ENCODE results near the gene KHDRBS1. TPM values are rescaled to one million over a fixed set of nuclear protein-coding genes. Genes with fewer than 3 reads are reported as not detected.
"Not testable (repeated sequence)": the region's sequence is repeated elsewhere in the genome, so short reads cannot be mapped to it uniquely, and the experiment has no call there.

KHDRBS1 gene
- total RNA-seq, 1 donor = 54.7 TPM

DNA sequence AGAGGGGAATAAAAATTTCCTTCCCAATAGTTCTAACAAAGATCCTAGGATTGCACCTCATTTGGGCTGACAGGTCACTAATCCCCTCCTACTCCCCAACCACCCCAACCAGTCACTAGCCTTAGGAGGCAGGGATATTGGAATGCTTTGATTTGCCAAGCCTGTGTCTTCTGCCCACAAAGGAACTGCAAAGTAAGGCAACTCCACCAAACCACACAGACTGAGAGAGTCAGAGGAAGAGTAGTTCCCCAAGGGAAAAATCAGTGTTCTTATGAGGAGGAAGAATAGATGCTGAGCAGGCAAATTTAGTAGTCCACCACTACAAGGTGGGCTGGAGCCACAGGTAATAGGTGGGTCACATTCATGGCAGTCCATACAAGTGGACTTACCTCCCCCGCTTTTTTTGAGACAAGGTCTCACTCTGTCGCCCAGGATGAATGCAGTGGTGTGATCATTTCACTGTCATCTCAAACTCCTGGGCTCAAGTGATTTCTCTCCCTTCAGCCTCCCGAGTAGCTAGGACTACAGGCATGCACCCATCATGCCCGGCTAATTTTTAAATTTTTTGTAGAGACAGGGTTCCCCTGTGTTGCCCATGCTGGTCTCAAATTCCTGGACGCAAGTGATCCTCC is 55.4 kb downstream of the KHDRBS1 start:
- no peaks in the 10 kb centered on the region for H3K27me3 ChIP-seq (ENCODE audit: insufficient read depth, low read length)
- H3K9me3 ChIP-seq (ENCODE audit: low read depth, low read length) = no peaks in the 10 kb centered on the region
- peaks cover 57% of the 10 kb centered on the region for H3K4me1 ChIP-seq (ENCODE audit: insufficient read depth, low read length)
- H3K4me3 ChIP-seq (ENCODE audit: low read length) = no peak overlapping the region

DNA sequence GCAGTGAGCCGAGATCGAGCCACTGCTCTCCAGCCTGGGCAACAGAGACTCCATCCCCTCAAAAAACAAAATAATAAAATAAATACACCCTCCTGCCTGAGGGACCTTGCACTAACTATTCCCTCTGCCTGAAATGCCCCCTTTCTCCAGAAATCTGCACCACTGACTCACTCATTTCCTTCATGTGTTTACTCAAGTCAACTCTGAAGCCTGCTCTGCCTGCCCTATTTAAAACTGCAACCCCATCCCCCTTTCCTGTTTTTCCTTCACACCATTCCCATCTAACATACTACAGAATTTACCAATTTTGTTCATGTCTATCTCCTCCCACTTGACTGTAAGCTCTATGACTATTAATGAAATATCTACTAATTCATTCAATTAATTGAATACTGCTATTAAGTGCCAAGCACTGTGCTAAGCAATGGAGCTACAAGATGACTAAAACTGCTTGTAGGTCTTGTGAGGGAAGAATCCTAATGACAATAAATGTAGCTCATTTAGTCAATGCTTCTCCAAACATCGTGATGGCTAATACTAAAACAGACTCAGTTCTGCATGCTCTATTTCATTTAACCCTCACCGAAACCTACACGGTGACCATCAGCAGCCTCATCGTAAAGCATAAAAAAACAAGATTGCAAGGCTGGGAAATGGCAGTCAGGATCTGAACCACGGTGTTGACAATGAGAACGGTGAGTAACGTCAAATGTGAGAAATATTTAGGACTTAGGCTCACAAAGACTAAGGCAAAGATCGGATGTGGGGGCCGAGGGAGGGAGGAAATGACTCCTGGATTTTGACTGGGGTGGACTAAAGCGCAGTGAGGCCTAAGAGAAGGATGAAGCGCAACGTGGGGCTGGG is 58.3 kb downstream of the KHDRBS1 start:
- peak overlapping the region; percentile 75 for H3K4me3 ChIP-seq (ENCODE audit: low read length)
- H3K9me3 ChIP-seq (ENCODE audit: low read depth, low read length) = no peaks in the 10 kb centered on the region
- peaks cover 40% of the 10 kb centered on the region for H3K4me1 ChIP-seq (ENCODE audit: insufficient read depth, low read length)
- no peaks in the 10 kb centered on the region for H3K27me3 ChIP-seq (ENCODE audit: insufficient read depth, low read length)

DNA sequence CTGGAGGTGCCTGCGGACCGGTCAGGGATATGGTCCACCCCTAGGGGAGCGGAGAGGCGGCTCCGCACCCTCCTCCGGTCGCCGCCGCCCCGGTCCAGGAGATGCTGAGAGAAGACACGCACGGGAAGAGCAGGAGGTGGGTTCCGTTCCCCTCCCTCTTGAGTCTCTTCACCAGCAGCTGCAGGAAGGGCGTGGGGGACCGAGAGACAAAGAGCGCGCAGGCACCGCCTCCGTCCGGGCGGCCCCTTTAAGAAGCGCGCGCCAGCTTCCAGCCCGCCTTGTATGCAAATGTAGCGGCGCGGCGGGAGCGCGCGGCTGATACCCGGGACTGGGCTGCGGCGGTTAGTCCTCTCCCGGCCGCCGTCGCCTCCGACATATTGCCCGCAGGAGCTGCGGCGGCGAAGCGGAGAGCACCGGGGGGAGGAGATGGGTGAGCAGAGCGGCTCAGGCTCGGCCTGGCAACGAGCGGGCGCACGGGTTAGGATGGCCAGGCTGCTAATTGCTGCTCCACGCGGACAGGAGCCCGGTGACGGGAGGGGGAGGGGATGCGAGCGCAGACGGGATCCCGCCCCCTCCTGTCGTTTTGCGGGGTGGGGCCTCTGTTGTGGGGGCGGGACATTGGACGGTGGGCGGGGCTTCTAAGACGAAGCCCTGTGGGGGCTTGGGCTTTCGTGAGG is 59.1 kb downstream of the KHDRBS1 start, which contains the start of gene TMEM39B:
Gene TMEM39B, plus strand, starts transcription at position 318 of the 677 bp plus-strand sequence. Its CDS starts 109 bp downstream, at position 427.
- peaks cover 34% of the 10 kb centered on the region for H3K4me1 ChIP-seq (ENCODE audit: insufficient read depth, low read length)
- H3K27me3 ChIP-seq (ENCODE audit: insufficient read depth, low read length) = no peaks in the 10 kb centered on the region
- peak within 1 kb of the TSS; percentile 75 for H3K4me3 ChIP-seq (ENCODE audit: low read length)
- no peaks in the 10 kb centered on the region for H3K9me3 ChIP-seq (ENCODE audit: low read depth, low read length)

DNA sequence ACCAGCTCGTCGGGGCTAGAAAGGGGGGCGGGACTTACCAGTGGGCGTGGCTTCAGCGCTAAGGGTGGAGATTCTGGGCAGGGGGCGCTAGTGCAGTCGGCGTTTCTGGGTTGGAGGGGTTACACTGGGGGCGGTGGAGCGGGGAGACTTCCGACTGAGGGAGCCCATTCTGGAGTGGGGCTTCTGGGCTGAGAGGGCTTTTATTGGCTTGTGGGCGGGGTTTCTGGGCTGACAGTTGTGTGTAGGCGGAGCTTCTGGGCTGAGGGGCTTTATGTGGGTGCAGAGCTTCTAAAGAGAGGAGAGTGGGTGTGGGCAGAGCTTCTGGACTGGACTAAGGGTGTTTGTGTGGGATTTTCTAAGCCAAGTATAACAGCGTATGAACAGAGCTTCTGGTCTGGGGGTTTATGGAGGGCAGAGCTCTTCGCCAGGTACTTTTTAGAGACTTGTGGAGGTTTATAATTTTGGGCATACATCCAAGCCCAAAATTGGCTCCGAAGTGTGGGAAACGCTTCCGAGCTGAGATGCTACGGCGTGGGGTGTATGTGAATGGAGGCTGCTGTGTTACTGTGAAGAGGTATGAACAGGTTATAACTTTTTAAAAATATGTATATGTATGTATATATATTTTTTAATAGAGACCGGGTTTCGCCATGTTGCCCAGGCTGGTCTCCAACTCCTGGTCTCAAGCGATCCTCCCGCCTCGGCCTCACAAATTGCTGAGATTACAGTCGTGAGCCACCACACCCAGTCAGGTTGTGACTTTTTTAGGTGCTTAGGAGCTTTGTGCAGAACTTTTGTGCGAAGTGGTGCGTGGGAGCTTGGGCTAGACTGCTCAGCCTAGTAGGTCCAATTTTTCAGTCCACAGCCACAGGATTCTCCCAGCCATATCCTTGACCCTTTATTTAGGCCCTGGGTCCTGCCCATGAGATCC is 59.9 kb downstream of the KHDRBS1 start:
- H3K4me3 ChIP-seq (ENCODE audit: low read length) = peak overlapping the region; percentile 75
- H3K4me1 ChIP-seq (ENCODE audit: insufficient read depth, low read length) = peaks cover 32% of the 10 kb centered on the region
- no peaks in the 10 kb centered on the region for H3K27me3 ChIP-seq (ENCODE audit: insufficient read depth, low read length)

DNA sequence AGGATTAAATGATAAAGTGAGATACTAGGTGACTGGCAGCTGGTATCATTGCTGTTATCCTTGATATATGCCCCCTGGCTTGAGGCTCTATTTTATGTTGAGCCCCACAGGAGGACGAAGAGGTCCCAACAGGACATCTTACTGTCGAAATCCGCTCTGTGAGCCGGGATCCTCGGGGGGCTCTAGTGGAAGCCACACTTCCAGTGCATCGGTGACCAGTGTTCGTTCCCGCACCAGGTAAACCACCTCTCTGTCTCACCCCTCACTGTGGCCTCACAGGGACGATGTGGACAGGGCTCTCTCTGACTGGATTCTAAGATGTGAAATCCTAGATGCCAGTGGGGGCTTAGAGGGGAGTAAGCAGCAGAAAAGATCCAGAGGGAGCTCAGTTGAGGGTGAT is 61.2 kb downstream of the KHDRBS1 start:
- H3K27me3 ChIP-seq (ENCODE audit: insufficient read depth, low read length) = no peaks in the 10 kb centered on the region
- no peaks in the 10 kb centered on the region for H3K9me3 ChIP-seq (ENCODE audit: low read depth, low read length)

More for the DNA sequence above, 59.9 kb downstream of the KHDRBS1 start:
- H3K9me3 ChIP-seq (ENCODE audit: low read depth, low read length) = no peaks in the 10 kb centered on the region

DNA sequence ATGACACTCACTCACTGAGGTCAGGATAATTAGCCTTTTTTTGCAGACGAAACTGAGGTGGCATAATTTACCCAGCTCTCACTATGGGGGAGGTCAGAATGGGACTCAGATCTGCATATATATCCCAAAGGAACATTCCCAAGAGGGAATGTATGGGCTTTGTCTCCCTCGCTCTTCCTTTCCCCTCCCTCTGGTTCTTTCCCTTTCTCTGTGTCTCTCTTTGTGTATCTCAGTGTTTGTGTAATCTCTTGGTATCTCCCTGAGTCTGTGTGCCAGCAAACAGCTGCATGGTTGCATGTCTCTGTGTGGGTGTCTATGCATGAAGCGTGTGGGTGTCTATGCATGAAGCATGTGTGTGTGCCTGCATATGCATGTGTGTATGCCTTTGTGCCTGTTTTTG is 63.8 kb downstream of the KHDRBS1 start:
- Histone ChIP-seq H3K27me3 (ENCODE audit: insufficient read depth, low read length) (no peaks in the 10 kb centered on the region), H3K4me3 (ENCODE audit: low read length) (no peak overlapping the region), H3K9me3 (ENCODE audit: low read depth, low read length) (no peaks in the 10 kb centered on the region), H3K4me1 (ENCODE audit: insufficient read depth, low read length) (peaks cover 12% of the 10 kb centered on the region)

More for the DNA sequence above, 61.2 kb downstream of the KHDRBS1 start:
- Histone ChIP-seq H3K4me3 (ENCODE audit: low read length) (no peak overlapping the region), H3K4me1 (ENCODE audit: insufficient read depth, low read length) (peaks cover 23% of the 10 kb centered on the region)

DNA sequence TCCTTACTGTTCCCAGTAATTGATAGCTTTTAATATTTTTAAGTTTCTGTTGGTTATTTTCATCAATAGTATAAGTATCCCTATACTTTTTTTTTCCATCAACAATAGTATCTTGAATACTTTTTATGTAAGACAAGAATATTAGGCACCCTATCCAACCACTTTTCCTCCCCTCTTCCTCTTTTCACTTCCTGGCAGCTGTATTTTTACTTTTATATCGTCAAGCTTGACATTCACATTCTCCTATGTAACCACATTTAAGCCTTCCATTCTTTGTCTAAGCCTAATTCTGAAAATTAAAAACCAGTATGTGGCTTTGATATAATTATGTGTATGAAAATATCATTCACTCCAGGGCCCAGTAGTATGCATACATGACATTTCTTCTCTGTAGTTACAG is 68.4 kb downstream of the KHDRBS1 start:
- Histone ChIP-seq H3K27me3 (ENCODE audit: insufficient read depth, low read length) (no peaks in the 10 kb centered on the region), H3K4me3 (ENCODE audit: low read length) (no peak overlapping the region), H3K9me3 (ENCODE audit: low read depth, low read length) (no peaks in the 10 kb centered on the region), H3K4me1 (ENCODE audit: insufficient read depth, low read length) (no peaks in the 10 kb centered on the region)

DNA sequence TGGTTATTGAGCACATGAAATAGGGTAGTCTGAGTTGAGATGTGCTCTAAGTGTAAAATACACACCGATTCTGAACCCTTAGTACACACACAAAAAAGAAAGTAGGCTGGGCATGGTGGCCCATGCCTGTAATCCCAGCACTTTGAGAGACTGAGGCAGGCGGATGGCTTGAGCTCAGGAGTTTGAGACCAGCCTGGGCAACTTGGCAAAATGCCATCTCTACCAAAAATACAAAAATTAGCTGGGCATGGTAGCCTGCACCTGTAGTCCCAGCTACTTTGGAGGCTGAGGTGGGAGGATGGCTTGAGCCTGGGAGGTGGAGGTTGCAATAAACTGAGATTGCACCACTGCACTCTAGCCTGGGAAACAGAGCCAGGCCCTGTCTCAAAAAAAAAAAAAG is 72.7 kb downstream of the KHDRBS1 start:
- H3K9me3 ChIP-seq (ENCODE audit: low read depth, low read length); H3K4me3 ChIP-seq (ENCODE audit: low read length); H3K4me1 ChIP-seq (ENCODE audit: insufficient read depth, low read length); H3K27me3 ChIP-seq (ENCODE audit: insufficient read depth, low read length): not testable (repeated sequence)

DNA sequence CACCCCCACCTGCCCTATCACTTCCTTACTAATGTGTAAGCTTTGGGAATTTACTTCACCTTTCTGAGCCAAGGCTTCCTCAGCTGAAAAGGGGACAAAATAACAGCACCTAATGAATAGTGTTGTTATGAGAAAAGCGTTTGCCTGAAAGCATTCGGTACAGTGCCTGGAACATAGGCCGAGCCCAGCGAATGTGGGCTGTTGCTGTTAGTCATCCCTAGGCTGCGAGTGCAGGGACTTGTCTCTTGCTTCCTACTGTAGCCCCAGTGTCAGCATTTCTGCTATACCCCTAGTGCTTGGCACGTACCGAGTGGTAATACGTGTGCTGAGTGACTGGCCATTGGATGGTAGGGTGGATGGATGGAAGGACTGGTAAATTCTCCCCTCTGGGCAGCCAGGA is 77.5 kb downstream of the KHDRBS1 start:
- no peaks in the 10 kb centered on the region for H3K27me3 ChIP-seq (ENCODE audit: insufficient read depth, low read length)
- H3K4me3 ChIP-seq (ENCODE audit: low read length) = no peak overlapping the region
- H3K4me1 ChIP-seq (ENCODE audit: insufficient read depth, low read length) = no peaks in the 10 kb centered on the region
- H3K9me3 ChIP-seq (ENCODE audit: low read depth, low read length) = no peaks in the 10 kb centered on the region

DNA sequence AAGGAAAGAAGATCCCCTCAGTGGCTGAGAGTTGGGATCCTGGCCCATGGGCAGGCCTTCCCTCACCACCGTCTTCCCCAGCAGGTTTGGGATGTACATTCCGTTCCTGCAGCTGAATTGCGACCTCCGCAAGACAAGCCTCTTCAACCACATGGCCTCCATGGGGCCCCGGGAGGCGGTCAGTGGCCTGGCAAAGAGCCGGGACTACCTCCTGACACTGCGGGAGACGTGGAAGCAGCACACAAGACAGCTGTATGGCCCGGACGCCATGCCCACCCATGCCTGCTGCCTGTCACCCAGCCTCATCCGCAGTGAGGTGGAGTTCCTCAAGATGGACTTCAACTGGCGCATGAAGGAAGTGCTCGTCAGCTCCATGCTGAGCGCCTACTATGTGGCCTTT is 77.9 kb downstream of the KHDRBS1 start:
- H3K4me1 ChIP-seq (ENCODE audit: insufficient read depth, low read length) = no peaks in the 10 kb centered on the region
- H3K27me3 ChIP-seq (ENCODE audit: insufficient read depth, low read length) = no peaks in the 10 kb centered on the region
- H3K4me3 ChIP-seq (ENCODE audit: low read length) = no peak overlapping the region
- no peaks in the 10 kb centered on the region for H3K9me3 ChIP-seq (ENCODE audit: low read depth, low read length)

Other genes with a start within 250 kb of the KHDRBS1 start
- 0.73 TPM for gene ADGRB2, start 249.5 kb upstream of the KHDRBS1 start, total RNA-seq
- gene SPOCD1, start 197.8 kb upstream of the KHDRBS1 start, total RNA-seq = 3.4 TPM
- gene PTP4A2, start 75.5 kb upstream of the KHDRBS1 start, total RNA-seq = 729 TPM
- 2.9 TPM for gene TMEM39B, start 59.1 kb downstream of the KHDRBS1 start, total RNA-seq
- 46.9 TPM for gene KPNA6, start 94.2 kb downstream of the KHDRBS1 start, total RNA-seq
- gene TXLNA, start 165.8 kb downstream of the KHDRBS1 start, total RNA-seq = 10.5 TPM
- 3.7 TPM for gene CCDC28B, start 186.7 kb downstream of the KHDRBS1 start, total RNA-seq
- 0.52 TPM for gene IQCC, start 191.8 kb downstream of the KHDRBS1 start, total RNA-seq
- gene DCDC2B, start 195.2 kb downstream of the KHDRBS1 start, total RNA-seq = not detected
- 6.6 TPM for gene TMEM234, start 208.5 kb downstream of the KHDRBS1 start, total RNA-seq
- 122 TPM for gene EIF3I, start 208.5 kb downstream of the KHDRBS1 start, total RNA-seq
- not detected for gene FAM167B, start 233.4 kb downstream of the KHDRBS1 start, total RNA-seq
- gene LCK, start 237.4 kb downstream of the KHDRBS1 start, total RNA-seq = 112 TPM

All from mononuclear cell (primary cell).